HG03045 (cell line): ENCODE results near the gene HIPK2.

Experiments
- ATAC-seq: cut with Tn5 transposase; IDR thresholded peaks from one replicate; pipeline ENCODE4 v1.9.1; 2021; ENCODE audit warnings: mild to moderate bottlenecking, moderate library complexity; ENCODE audit not compliant: unreplicated experiment

HIPK2 gene

GRCh38 chr7:139718141-139718540, 59.7 kb downstream of the HIPK2 start:
- ATAC-seq: no peak

DNA sequence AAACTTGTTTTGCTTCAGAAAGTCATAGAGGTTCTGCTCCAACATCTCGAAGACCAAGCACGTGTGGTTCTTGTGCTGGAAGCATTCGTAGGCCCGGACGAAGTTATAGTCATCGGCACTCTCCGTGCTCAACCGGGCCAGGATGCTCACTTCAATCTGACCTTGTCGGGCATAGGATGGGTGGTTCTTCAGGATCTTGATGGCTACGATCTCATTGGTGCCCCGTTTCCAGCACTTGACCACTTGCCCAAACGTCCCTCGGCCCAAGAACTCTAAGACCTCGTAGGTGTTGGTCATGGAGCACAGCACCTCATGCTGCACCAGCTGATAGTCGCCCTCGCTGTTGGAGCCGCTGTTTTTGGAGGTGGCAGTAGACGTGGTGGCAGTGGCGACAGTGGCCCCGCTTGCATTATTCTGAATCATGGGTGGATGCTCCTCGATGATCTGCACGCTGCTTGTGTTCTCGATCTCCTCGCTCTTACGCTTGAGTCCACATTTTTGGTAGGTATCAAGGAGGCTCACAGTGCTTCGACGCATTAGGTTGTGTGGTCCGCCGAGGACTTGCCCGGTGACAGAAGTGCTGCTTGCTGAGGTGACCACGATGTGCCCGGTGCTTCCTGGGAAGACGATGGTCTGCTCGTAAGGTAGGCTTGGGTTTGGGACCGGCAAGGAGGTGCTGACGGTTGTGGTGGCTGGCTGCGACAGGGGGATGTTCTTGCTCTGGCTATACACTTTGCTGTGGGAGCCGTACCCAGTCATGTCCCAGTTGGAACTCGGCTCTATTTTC, 61.4 kb downstream of the HIPK2 start:
- ATAC-seq: no peak

DNA sequence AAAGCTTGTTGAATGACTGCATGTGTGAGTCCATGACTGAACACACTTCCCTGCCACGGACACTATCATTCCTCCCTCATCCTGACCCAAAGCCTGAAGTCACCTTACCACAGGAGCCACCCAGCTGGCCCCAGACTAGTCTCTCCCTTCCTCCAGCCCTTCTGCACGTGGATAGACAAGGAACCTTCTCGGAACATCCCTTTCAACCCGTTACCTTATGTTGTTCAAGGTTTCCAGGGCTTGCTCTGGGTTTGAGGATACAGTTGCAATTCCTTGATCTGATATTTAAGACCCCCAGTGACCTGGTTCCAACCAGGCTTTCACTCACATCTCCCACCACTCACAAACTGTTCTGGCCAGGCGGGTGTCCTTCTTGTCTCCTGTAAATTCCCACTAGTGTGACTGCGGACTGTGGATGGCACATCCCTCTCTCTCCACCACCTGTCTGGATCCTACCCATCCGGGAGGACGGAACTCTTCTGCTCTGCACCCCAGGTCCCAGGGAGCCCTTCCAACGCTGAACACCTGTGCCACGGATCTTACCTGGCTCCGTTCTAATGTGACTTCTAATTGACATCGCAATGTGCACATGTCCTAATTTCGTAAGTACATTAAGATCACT, 62.5 kb downstream of the HIPK2 start:
- no peak for ATAC-seq

- peak; percentile 88 for ATAC-seq
Measured at GRCh38 chr7:139714163-139714901, 63.5 kb downstream of the HIPK2 start.

GRCh38 chr7:139713526-139714162, 64.2 kb downstream of the HIPK2 start:
- ATAC-seq: no peak

DNA sequence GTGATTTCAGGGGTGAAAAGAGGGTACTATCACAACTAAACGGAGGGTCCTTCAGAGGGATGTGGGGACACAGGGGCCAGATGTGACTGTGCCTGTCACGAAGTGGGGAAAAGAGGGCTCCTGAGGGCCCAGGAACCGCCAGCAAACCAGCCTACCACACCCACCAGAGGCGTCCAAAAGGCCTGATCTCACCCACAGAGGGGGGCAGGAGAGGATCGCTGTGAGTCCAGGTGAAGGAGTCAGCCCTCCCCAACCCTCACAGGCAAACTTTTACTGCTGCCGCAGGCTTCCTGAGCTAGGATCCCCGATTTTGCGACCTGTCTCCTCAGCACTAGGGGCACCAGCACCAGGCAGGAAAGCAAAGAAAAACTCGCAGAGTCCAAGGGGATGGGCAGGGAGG, 64.7 kb downstream of the HIPK2 start:
- ATAC-seq: no peak

- no peak for ATAC-seq
Measured at GRCh38 chr7:139711991-139712743, 65.6 kb downstream of the HIPK2 start.

- no peak for ATAC-seq
Measured at GRCh38 chr7:139710036-139710435, 67.8 kb downstream of the HIPK2 start.

- no peak for ATAC-seq
Measured at GRCh38 chr7:139709485-139709884, 68.3 kb downstream of the HIPK2 start.

- peak; percentile 72 for ATAC-seq
Measured at GRCh38 chr7:139708541-139708940, 69.3 kb downstream of the HIPK2 start.

- ATAC-seq: no peak
Measured at GRCh38 chr7:139706837-139707236, 71.0 kb downstream of the HIPK2 start.

GRCh38 chr7:139704308-139704879, 73.4 kb downstream of the HIPK2 start:
- ATAC-seq: no peak

DNA sequence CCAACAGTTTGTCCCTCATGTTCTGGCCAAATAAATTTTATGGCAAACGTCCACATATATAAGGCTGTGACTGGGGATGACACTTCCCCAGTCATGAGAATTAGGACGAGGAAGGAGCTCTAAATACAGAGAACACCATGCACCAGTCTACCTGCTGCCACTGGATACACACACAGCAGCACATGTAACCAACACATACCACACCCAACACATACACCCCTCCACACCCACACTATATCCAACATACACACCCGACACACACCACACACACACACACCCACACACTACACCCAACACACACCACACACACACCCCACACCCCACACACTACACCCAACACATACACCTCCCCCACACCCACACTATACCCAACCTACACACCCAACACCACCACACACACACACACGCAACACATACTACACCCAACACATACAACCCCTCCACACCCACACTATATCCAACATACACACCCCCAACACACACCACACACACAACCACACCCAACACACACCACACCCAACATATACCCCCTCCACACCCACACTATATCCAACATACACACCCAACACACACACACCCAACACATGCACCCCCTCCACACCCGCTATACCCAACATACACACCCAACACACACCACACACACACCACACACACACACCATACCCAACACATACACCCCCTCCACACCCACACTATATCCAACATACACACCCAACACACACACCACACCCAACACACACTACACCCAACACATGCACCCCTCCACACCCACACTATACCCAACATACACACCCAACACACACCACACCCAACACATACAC, 74.1 kb downstream of the HIPK2 start:
- peak; percentile 22 for ATAC-seq

DNA sequence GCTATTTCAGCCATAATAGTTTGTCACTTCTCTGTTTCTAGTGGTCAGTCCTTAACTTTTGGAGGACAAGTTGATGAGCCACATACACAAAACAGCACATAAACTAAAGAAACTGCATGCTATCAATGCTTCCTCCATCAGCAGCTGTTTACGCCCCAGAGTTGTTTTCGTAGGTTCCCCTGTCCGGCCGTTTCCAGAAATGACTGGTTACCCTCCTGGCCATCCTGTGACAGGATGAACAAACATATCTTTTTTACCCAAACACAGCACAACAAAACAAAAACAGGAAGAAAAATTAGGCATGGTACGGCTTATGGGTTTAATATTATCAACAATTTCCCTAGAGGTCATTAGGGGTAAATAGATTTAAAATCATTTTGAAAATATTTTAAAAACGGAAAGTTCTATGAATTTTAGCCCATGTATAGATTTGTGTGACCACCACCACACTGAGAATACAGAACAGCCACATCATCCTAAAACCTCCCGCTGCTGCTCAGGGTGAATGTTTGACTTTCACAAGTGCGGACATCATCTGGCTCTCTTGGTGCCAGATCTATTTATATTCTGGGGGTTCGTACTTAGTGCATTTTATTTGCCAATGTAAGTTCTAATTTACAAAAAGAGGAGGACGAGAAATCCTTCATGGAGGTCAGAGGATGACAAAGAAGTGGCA, 74.8 kb downstream of the HIPK2 start:
- ATAC-seq: peak; percentile 75

DNA sequence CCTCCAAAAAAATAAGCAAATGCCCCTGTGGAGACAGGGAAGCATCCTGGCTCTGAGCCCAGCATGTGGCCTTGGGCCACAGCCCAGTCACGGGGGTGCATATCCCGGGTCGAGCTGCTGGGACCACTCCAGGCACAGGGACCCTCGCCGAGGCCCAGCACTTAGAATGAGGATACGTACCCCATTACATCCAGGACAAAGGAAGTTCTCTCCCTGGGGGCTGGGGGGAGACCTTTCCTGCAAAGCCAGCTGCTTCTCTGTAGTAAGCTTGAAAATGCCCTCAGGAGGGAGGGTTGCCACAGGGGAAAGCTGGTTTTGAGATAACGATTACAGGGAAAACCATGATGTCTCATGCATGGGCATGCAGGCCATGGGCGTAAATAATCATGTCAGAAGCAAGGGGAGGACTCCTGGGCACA, 75.5 kb downstream of the HIPK2 start:
- ATAC-seq: no peak

- no peak for ATAC-seq
Measured at GRCh38 chr7:139701908-139702307, 75.9 kb downstream of the HIPK2 start.

DNA sequence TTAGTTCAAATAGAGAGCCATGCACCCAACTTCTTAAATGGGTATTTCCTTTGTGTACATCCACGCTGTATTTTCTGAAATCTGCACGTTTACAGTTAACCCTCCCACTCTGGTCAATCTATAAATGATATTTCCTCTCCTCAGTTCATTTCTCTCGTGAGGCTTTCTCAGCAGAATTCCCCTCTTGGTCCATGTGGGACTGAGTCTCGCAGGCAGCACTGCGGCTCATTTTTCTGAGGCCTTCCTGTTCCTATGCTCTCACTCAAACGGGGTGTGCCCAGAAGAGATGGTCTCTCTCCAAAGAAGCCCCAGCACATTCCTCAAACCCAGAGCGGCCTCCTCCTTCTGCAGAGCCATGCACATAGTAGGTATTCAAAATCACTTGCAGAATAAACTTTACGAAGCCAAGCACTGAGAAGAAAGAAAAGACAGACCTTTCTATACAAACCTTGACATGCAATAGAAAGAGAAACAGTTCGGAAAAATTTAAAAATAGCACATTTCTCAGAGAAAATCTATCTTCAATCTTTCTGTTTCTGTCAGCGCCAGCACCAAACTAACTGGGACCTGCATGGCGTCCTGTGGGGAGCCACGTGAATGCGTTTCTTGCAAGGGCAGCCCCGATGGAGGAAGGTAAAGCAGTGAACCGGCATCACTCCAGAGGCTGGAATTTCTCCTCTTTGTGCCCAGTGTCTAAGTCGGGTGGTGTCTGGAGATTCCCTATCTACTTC, 77.1 kb downstream of the HIPK2 start:
- ATAC-seq: no peak
